PC-3 (cell line): ENCODE measurements around the gene PI4K2A. TPM values are rescaled to one million over a fixed set of nuclear protein-coding genes. Genes with fewer than 3 reads are reported as not detected.

Source experiments
- ATAC-seq: fragments of 200-7000 bp; cut with Tn5 transposase; 2 replicates; pipeline ENCODE4 v1.9.1; 2020; ENCODE audit warnings: mild to moderate bottlenecking, moderate library complexity
- BruUV-seq: library from RNA; stranded (reverse); fragments of 400-500 nt; replicated peaks from 2 replicates; lab custom pipeline; 2021; lab: Mats Ljungman, UMichigan
- CTCF ChIA-PET: fragments of 300-600 bp; sonication (Branson Sonifier 250); formaldehyde crosslinking; loops from one replicate; lab custom pipeline; 2022; ENCODE audit warnings: antibody characterized with exemption; lab: Charles Lee
- POLR2A ChIA-PET: fragments of 300-600 bp; sonication (Branson Sonifier 250); formaldehyde crosslinking; loops from one replicate; lab custom pipeline; 2022; ENCODE audit warnings: antibody characterized with exemption; ENCODE audit not compliant: unreplicated experiment; lab: Charles Lee
- DNase-seq: peaks from one replicate; pipeline ENCODE4 v3.0.0-alpha.2; 2015
- H2AFZ ChIP-seq: fragments of 300-600 bp; sonication (generic); 2 replicates; pipeline ENCODE4 v1.6.0; 2016; ENCODE audit warnings: antibody characterized with exemption, low read length
- H3F3A ChIP-seq: fragments of 300-600 bp; sonication (generic); one replicate; pipeline ENCODE4 v1.6.0; 2017; ENCODE audit warnings: antibody characterized with exemption, low read length, control low read depth, mild to moderate bottlenecking; ENCODE audit not compliant: unreplicated experiment
- H3K27ac ChIP-seq: fragments of 300-600 bp; sonication (generic); 2 replicates; pipeline ENCODE4 v1.5.1; 2016; ENCODE audit warnings: mild to moderate bottlenecking, low read length
- H3K27me3 ChIP-seq: fragments of 300-600 bp; sonication (generic); 2 replicates; pipeline ENCODE4 v1.6.1; 2016; ENCODE audit warnings: low read length, mixed read lengths
- H3K36me3 ChIP-seq: fragments of 300-600 bp; sonication (generic); 2 replicates; pipeline ENCODE4 v1.6.1; 2016; ENCODE audit warnings: low read depth, mixed run types, low read length, mixed read lengths
- H3K4me1 ChIP-seq: fragments of 300-600 bp; sonication (generic); 2 replicates; pipeline ENCODE4 v1.5.1; 2016; ENCODE audit warnings: low read length; ENCODE audit not compliant: insufficient read depth
- H3K4me2 ChIP-seq: fragments of 300-600 bp; sonication (generic); 2 replicates; pipeline ENCODE4 v1.6.0; 2016; ENCODE audit warnings: low read length
- H3K4me3 ChIP-seq: fragments of 300-600 bp; sonication (generic); 2 replicates; pipeline ENCODE4 v1.5.1; 2016; ENCODE audit warnings: mild to moderate bottlenecking, low read length, mixed read lengths
- H3K79me2 ChIP-seq: fragments of 300-600 bp; sonication (generic); 2 replicates; pipeline ENCODE4 v1.6.1; 2017; ENCODE audit warnings: low read length, mixed read lengths
- H3K9ac ChIP-seq: fragments of 300-600 bp; sonication (generic); 2 replicates; pipeline ENCODE4 v1.6.0; 2016; ENCODE audit warnings: mild to moderate bottlenecking, low read length
- H3K9me2 ChIP-seq: fragments of 300-600 bp; sonication (generic); replicated peaks from 2 replicates; pipeline ENCODE4 v1.6.1; 2016; ENCODE audit warnings: mixed run types, low read length, mixed read lengths
- H3K9me3 ChIP-seq: fragments of 300-600 bp; sonication (generic); 2 replicates; pipeline ENCODE4 v1.6.1; 2016; ENCODE audit warnings: low read length, mixed read lengths
- H4K20me1 ChIP-seq: fragments of 300-600 bp; sonication (generic); 2 replicates; pipeline ENCODE4 v1.6.1; 2016; ENCODE audit warnings: low read length, mixed read lengths
- EZH2 ChIP-seq: fragments of 300-600 bp; sonication (generic); IDR thresholded peaks from one replicate; pipeline ENCODE4 v1.6.1; 2017; ENCODE audit warnings: antibody characterized with exemption, mild to moderate bottlenecking, low read length; ENCODE audit not compliant: unreplicated experiment
- EZH2phosphoT487 ChIP-seq: fragments of 300-600 bp; sonication (generic); IDR thresholded peaks from 2 replicates; pipeline ENCODE4 v1.6.1; 2018; ENCODE audit warnings: mild to moderate bottlenecking, antibody characterized with exemption, low read length, borderline replicate concordance
- intact Hi-C: fragments of 100-400 bp; cut with micrococcal nuclease; formaldehyde crosslinking; loops from 2 replicates; pipeline ENCODE4 v1.9.0; 2023
- total RNA-seq: library from RNA; depleted of rRNA; stranded (reverse); fragments of >200 nt; gene quantifications from 2 replicates; pipeline ENCODE4 v1.2.3, GENCODE V29; 2014
- TF ChIP-seq, protein P1 (sequence below): fragments of 300-600 bp; sonication (generic); conservative IDR thresholded peaks from 2 replicates; pipeline ENCODE4 v1.5.1; 2017; ENCODE audit warnings: antibody characterized with exemption, low read depth, mild to moderate bottlenecking, low read length

Gene PI4K2A
- total RNA-seq, 1 experiment from 2014 or later, result 19.4 TPM

DNA sequence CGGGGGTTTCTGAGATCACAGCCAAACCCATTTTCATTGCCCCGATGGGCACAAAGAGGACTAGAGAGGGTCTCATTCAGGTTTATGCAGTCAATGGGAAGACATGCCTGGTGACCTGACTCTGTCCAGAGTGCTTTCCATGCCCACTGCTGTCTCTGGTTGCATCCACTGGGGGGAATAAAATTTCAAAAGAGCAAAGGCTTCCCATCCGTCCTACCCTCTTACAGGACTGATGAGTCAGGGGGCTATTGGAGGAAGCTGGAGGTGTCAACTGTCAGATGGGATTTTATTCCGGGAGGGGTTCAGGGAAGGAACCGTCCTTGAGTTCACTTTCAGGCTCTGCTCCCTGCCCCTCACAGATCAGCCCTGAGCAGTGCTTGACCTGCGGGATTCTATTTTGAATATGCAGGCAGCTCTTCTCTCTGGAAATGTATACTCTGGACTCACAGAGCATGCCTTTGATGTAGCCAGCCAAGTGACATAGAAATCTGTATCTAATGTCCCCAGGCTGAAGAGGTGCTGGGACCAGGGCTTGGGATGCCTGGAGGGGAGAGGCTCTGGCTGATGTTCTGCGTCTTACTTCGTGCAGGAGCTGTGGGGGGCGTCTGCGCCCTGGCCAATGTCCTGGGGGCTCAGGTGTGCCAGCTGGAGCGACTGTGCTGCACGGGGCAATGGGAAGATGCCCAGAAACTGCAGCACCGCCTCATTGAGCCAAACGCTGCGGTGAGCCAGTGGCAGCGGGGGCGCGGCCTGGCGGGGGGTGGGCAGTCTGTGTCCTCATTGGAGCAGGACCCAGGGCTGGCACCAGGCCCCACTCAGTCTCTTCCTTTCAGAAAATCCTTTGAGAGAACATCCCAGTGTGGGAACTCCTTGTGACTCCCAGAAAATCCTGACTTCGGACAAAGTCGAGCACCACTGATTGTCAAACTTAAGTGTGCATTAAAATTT is 38.9 kb upstream of the PI4K2A start:
- no peaks in the 10 kb centered on the region for H3K27me3 ChIP-seq
- no peaks in the 10 kb centered on the region for H3K9me3 ChIP-seq
- no peak for DNase-seq
- peaks cover 5% of the 10 kb centered on the region for H3F3A ChIP-seq
- TF ChIP-seq, protein P1, sequence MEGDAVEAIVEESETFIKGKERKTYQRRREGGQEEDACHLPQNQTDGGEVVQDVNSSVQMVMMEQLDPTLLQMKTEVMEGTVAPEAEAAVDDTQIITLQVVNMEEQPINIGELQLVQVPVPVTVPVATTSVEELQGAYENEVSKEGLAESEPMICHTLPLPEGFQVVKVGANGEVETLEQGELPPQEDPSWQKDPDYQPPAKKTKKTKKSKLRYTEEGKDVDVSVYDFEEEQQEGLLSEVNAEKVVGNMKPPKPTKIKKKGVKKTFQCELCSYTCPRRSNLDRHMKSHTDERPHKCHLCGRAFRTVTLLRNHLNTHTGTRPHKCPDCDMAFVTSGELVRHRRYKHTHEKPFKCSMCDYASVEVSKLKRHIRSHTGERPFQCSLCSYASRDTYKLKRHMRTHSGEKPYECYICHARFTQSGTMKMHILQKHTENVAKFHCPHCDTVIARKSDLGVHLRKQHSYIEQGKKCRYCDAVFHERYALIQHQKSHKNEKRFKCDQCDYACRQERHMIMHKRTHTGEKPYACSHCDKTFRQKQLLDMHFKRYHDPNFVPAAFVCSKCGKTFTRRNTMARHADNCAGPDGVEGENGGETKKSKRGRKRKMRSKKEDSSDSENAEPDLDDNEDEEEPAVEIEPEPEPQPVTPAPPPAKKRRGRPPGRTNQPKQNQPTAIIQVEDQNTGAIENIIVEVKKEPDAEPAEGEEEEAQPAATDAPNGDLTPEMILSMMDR, result no peak
- TF ChIP-seq EZH2phosphoT487 (no peak), EZH2 (no peak)
- no peak overlapping the region for H3K9ac ChIP-seq
- BruUV-seq, result no TSS peak
- H3K36me3 ChIP-seq, result no peaks in the 10 kb centered on the region
- no peak overlapping the region for H3K4me3 ChIP-seq
- no peak for ATAC-seq
- H3K4me1 ChIP-seq, result peaks cover 17% of the 10 kb centered on the region
- H2AFZ ChIP-seq, result no peak overlapping the region
- ChIA-PET POLR2A (no interaction called here), CTCF (no interaction called here)
- H3K79me2 ChIP-seq, result no peaks in the 10 kb centered on the region
- H4K20me1 ChIP-seq, result no peaks in the 10 kb centered on the region
- no peak overlapping the region for H3K27ac ChIP-seq
- intact Hi-C loops, result no loop called here
- H3K9me2 ChIP-seq, result no peaks in the 10 kb centered on the region
- no peak overlapping the region for H3K4me2 ChIP-seq

DNA sequence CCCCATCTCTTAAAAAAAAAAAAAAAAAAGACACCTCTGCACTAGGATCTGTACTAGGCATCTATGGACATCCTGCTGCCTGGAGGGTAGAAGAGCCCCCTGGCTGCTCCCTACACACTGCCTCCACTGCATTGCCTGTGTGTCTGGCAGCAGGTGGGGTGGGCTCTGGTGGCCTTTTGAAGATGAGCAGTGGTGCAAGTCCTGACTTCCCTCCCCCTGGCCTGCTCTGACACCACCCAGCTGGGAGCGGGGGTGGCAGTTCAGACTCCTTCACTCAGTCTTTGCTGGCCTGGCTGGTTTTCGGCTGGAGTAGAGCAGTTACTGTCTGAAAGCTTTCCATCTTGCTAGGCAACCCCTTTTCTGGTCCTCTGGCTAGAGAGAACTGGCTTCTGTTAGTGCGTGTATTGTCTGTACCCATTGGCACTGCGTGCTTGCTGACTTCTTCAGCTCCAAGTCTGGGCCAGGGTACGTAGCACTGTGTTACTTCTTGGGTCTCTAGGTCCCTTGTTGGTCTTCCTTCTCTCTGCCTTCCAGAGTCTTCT is 33.3 kb upstream of the PI4K2A start:
- Histone ChIP-seq H4K20me1 (no peaks in the 10 kb centered on the region), H2AFZ (no peak overlapping the region), H3K36me3 (no peaks in the 10 kb centered on the region), H3K27ac (no peak overlapping the region), H3K79me2 (no peaks in the 10 kb centered on the region), H3K27me3 (no peaks in the 10 kb centered on the region), H3K4me2 (no peak overlapping the region), H3K9me3 (no peaks in the 10 kb centered on the region), H3K9me2 (no peaks in the 10 kb centered on the region), H3K9ac (no peak overlapping the region), H3K4me1 (no peaks in the 10 kb centered on the region), H3F3A (no peaks in the 10 kb centered on the region), H3K4me3 (no peak overlapping the region)
- ChIA-PET POLR2A (no interaction called here), CTCF (no interaction called here)
- TF ChIP-seq, protein P1, result no peak
- TF ChIP-seq EZH2phosphoT487, result no peak
- TF ChIP-seq EZH2, result no peak
- ATAC-seq (no peak), DNase-seq (no peak)
- BruUV-seq, result no TSS peak
- intact Hi-C loops, result no loop called here
